H1 (cell line): Measurements from ENCODE around the gene PARD3. TPM values are rescaled to one million over a fixed set of nuclear protein-coding genes. Genes with fewer than 3 reads are reported as not detected.

Experiments used
- CTCF ChIA-PET: fragments of 300-600 bp; sonication (Branson Sonifier 250); formaldehyde crosslinking; loops from one replicate; lab custom pipeline; 2021; ENCODE audit not compliant: partially characterized antibody; lab: Charles Lee
- POLR2A ChIA-PET: fragments of 300-600 bp; sonication (Branson Sonifier 250); formaldehyde crosslinking; loops from one replicate; lab custom pipeline; 2021; ENCODE audit warnings: inconsistent platforms; ENCODE audit not compliant: partially characterized antibody; lab: Charles Lee
- DNase-seq, 2 experiments: peaks; one replicate each; pipeline versions ENCODE4 v3.0.0 to v3.0.0-alpha.2; 2010 to 2022; ENCODE audit warnings: low spot score in 2 of 2, low read depth in 1 of 2, mixed read lengths in 1 of 2
- FAIRE-seq: peaks from 2 replicates; lab custom pipeline; 2011; peaks lifted over from hg19 to GRCh38; lab: Jason Lieb, UNC
- H2AFZ ChIP-seq: 2 replicates; pipeline ENCODE4 v1.8.1; 2012; ENCODE audit warnings: low read length, inconsistent platforms
- H2AK5ac ChIP-seq: 2 replicates; pipeline ENCODE4 v1.6.1; 2013; ENCODE audit warnings: low read depth, low read length
- H2BK120ac ChIP-seq: replicated peaks from 2 replicates; pipeline ENCODE3; 2013; ENCODE audit warnings: low read depth, low read length, inconsistent platforms
- H2BK12ac ChIP-seq: 2 replicates; pipeline ENCODE4 v1.6.1; 2013; ENCODE audit warnings: low read depth, low read length
- H2BK15ac ChIP-seq: 2 replicates; pipeline ENCODE4 v1.6.1; 2013; ENCODE audit warnings: low read length
- H2BK20ac ChIP-seq: 2 replicates; pipeline ENCODE4 v1.6.1; 2013; ENCODE audit warnings: low read length
- H2BK5ac ChIP-seq: 2 replicates; pipeline ENCODE4 v1.6.1; 2013; ENCODE audit warnings: low read depth, low read length
- H3K14ac ChIP-seq: 2 replicates; pipeline ENCODE4 v1.6.1; 2013; ENCODE audit warnings: inconsistent platforms; ENCODE audit not compliant: insufficient read length
- H3K18ac ChIP-seq: 2 replicates; pipeline ENCODE4 v1.6.1; 2013; ENCODE audit warnings: low read length; ENCODE audit errors: extremely low read depth
- H3K23ac ChIP-seq: 2 replicates; pipeline ENCODE4 v1.6.1; 2013; ENCODE audit warnings: inconsistent platforms; ENCODE audit not compliant: insufficient read length
- H3K23me2 ChIP-seq: 2 replicates; pipeline ENCODE4 v1.6.1; 2013; ENCODE audit warnings: low read depth, low read length
- H3K27ac ChIP-seq: 2 replicates; pipeline ENCODE4 v1.6.1; 2011; ENCODE audit warnings: low read depth, low read length, inconsistent platforms
- H3K27me3 ChIP-seq, 4 experiments: replicated peaks in 1 of 4; 1 replicate in 1 of 4; 2 replicates in 3 of 4; pipeline versions ENCODE4 v1.6.1 to v1.8.1; 2011 to 2013; ENCODE audit warnings: low read length in 3 of 4, mild to moderate bottlenecking in 3 of 4, inconsistent platforms in 2 of 4, mixed read lengths in 2 of 4, moderate library complexity in 1 of 4; ENCODE audit not compliant: control insufficient read depth in 3 of 4, insufficient read depth in 3 of 4; ENCODE audit errors: extremely low read depth in 1 of 4
- H3K36me3 ChIP-seq, 4 experiments: 2 replicates each; pipeline versions ENCODE4 v1.6.1 to v1.8.1; 2011 to 2013; ENCODE audit warnings: mild to moderate bottlenecking in 4 of 4, low read length in 3 of 4, moderate library complexity in 2 of 4, control low read depth in 1 of 4, inconsistent platforms in 1 of 4; ENCODE audit not compliant: insufficient read depth in 4 of 4, control insufficient read depth in 2 of 4
- H3K4ac ChIP-seq: replicated peaks from 2 replicates; pipeline ENCODE3; 2013; ENCODE audit warnings: low read length, low read depth, mixed read lengths, inconsistent platforms; ENCODE audit not compliant: insufficient read length
- H3K4me1 ChIP-seq, 4 experiments: replicated peaks in 1 of 4; 1 replicate in 1 of 4; 2 replicates in 3 of 4; pipeline versions ENCODE4 v1.6.1 to v1.8.1; 2011 to 2013; ENCODE audit warnings: low read length in 3 of 4, inconsistent platforms in 2 of 4, mixed read lengths in 1 of 4; ENCODE audit not compliant: insufficient read depth in 4 of 4, control insufficient read depth in 3 of 4
- H3K4me2 ChIP-seq, 2 experiments: 2 replicates each; pipeline versions ENCODE4 v1.6.1 to v1.8.1; 2011 to 2013; ENCODE audit warnings: low read depth in 2 of 2, low read length in 2 of 2, control low read depth in 1 of 2, inconsistent platforms in 1 of 2, mild to moderate bottlenecking in 1 of 2; ENCODE audit not compliant: insufficient read depth in 1 of 2
- H3K4me3 ChIP-seq, 4 experiments: fragments of 200-600, 300-600 bp in 1 of 4; sonication (generic), shearing (Covaris generic), sonication (Bioruptor Twin) in 1 of 4; 2 replicates each; pipeline versions ENCODE4 v1.5.1 to v1.8.1; 2011 to 2016; ENCODE audit warnings: low read length in 4 of 4, low read depth in 3 of 4, control low read depth in 2 of 4, inconsistent platforms in 2 of 4, mild to moderate bottlenecking in 2 of 4, mixed read lengths in 1 of 4, moderate library complexity in 1 of 4; ENCODE audit not compliant: insufficient read depth in 2 of 4; ENCODE audit errors: extremely low read depth in 1 of 4
- H3K56ac ChIP-seq: replicated peaks from 2 replicates; pipeline ENCODE3; 2013; ENCODE audit warnings: low read depth, mild to moderate bottlenecking, mixed read lengths, low read length, inconsistent platforms; ENCODE audit not compliant: insufficient read length
- H3K79me1 ChIP-seq: 2 replicates; pipeline ENCODE4 v1.6.1; 2013; ENCODE audit warnings: low read depth, low read length, control low read depth
- H3K79me2 ChIP-seq, 2 experiments: 2 replicates each; pipeline versions ENCODE4 v1.6.1 to v1.8.1; 2012 to 2013; ENCODE audit warnings: low read length in 2 of 2, mild to moderate bottlenecking in 2 of 2, inconsistent platforms in 1 of 2; ENCODE audit not compliant: insufficient read depth in 2 of 2, control insufficient read depth in 1 of 2
- H3K9ac ChIP-seq, 4 experiments: replicated peaks in 1 of 4; 1 replicate in 1 of 4; 2 replicates in 3 of 4; pipeline versions ENCODE4 v1.6.1 to v1.8.1; 2011 to 2013; ENCODE audit warnings: low read depth in 3 of 4, low read length in 3 of 4, control low read depth in 2 of 4, mild to moderate bottlenecking in 2 of 4, moderate library complexity in 2 of 4, inconsistent platforms in 1 of 4; ENCODE audit errors: extremely low read depth in 1 of 4
- H3K9me3 ChIP-seq, 2 experiments: 2 replicates each; pipeline versions ENCODE4 v1.6.1 to v1.8.1; 2012 to 2013; ENCODE audit warnings: mild to moderate bottlenecking in 2 of 2, moderate library complexity in 2 of 2, control low read depth in 1 of 2, inconsistent platforms in 1 of 2, low read depth in 1 of 2, low read length in 1 of 2, mixed read lengths in 1 of 2; ENCODE audit not compliant: insufficient read depth in 2 of 2
- H4K20me1 ChIP-seq, 2 experiments: replicated peaks in 1 of 2; 2 replicates each; pipeline versions ENCODE3 to v1.8.1; 2011 to 2013; ENCODE audit warnings: inconsistent platforms in 2 of 2, low read length in 2 of 2, mild to moderate bottlenecking in 1 of 2; ENCODE audit not compliant: insufficient read depth in 2 of 2, control insufficient read depth in 1 of 2
- H4K5ac ChIP-seq: 2 replicates; pipeline ENCODE4 v1.6.1; 2013; ENCODE audit warnings: low read length, low read depth, mixed read lengths, inconsistent platforms; ENCODE audit not compliant: insufficient read length
- H4K8ac ChIP-seq: 2 replicates; pipeline ENCODE4 v1.8.0; 2013; ENCODE audit warnings: mild to moderate bottlenecking, moderate library complexity, low read length, inconsistent platforms; ENCODE audit not compliant: insufficient read depth; ENCODE audit errors: extremely low read depth
- H4K91ac ChIP-seq: replicated peaks from 2 replicates; pipeline ENCODE3; 2013; ENCODE audit warnings: low read length, mixed read lengths, inconsistent platforms; ENCODE audit not compliant: insufficient read length
- BRCA1 ChIP-seq: IDR thresholded peaks from 2 replicates; pipeline ENCODE4 v1.6.1; 2012; ENCODE audit warnings: low read depth, low read length, improper control_type of control experiment
- CHD2 ChIP-seq: IDR thresholded peaks from 2 replicates; pipeline ENCODE4 v1.6.1; 2012; ENCODE audit warnings: low read length, improper control_type of control experiment
- CREB1 ChIP-seq: IDR thresholded peaks from 2 replicates; pipeline ENCODE4 v1.6.1; 2012; ENCODE audit warnings: inconsistent platforms
- EZH2 ChIP-seq: fragments of 200-600 bp; sonication (generic); IDR thresholded peaks from 2 replicates; pipeline ENCODE4 v1.7.1; 2012; ENCODE audit warnings: low read depth, mild to moderate bottlenecking, moderate library complexity, low read length, inconsistent platforms; ENCODE audit not compliant: severe bottlenecking
- HDAC2 ChIP-seq, 2 experiments: fragments of 300-600 bp in 1 of 2; sonication (generic) in 1 of 2; IDR thresholded peaks; 2 replicates each; pipeline ENCODE4 v1.6.1; 2011 to 2012; ENCODE audit warnings: low read depth in 2 of 2, low read length in 2 of 2, mild to moderate bottlenecking in 2 of 2, moderate library complexity in 2 of 2, borderline replicate concordance in 1 of 2, inconsistent platforms in 1 of 2
- JUND ChIP-seq: IDR thresholded peaks from 2 replicates; pipeline ENCODE4 v1.6.1; 2011; ENCODE audit warnings: mild to moderate bottlenecking, improper control_type of control experiment, low read length
- KDM1A ChIP-seq: fragments of 200-600, 300-600 bp; sonication (generic); IDR thresholded peaks from 2 replicates; pipeline ENCODE4 v1.7.1; 2016; ENCODE audit warnings: mild to moderate bottlenecking, low read length, borderline replicate concordance
- MAFK ChIP-seq: IDR thresholded peaks from 2 replicates; pipeline ENCODE4 v1.6.1; 2012; ENCODE audit warnings: low read depth, mild to moderate bottlenecking, improper control_type of control experiment, low read length
- POLR2AphosphoS5 ChIP-seq: IDR thresholded peaks from 2 replicates; pipeline ENCODE4 v1.6.1; 2011; ENCODE audit warnings: low read depth, low read length
- RAD21 ChIP-seq, 2 experiments: IDR thresholded peaks in 1 of 2; conservative IDR thresholded peaks in 1 of 2; 2 replicates each; pipeline ENCODE4 v1.6.1; 2011; ENCODE audit warnings: low read depth in 2 of 2, low read length in 2 of 2, improper control_type of control experiment in 1 of 2, inconsistent platforms in 1 of 2, mild to moderate bottlenecking in 1 of 2, moderate library complexity in 1 of 2
- SIRT6 ChIP-seq: IDR thresholded peaks from one replicate; pipeline ENCODE4 v1.7.1; 2012; ENCODE audit warnings: low read length, inconsistent platforms
- YY1 ChIP-seq: IDR thresholded peaks from 2 replicates; pipeline ENCODE4 v1.6.1; 2011; ENCODE audit warnings: low read depth, mild to moderate bottlenecking, low read length
- polyA plus RNA-seq, 7 experiments: library from polyadenylated mRNA; depleted of rRNA in 3 of 7; stranded (reverse) in 5 of 7; unstranded in 2 of 7; fragments of >200 nt in 5 of 7; fragments of 200-250 nt in 2 of 7; gene quantifications; 1 replicate in 5 of 7; 2 replicates in 1 of 7; 4 replicates in 1 of 7; pipeline versions ENCODE4 v1.2.1 to v1.2.3, GENCODE V29; 2011 to 2013; ENCODE audit warnings: missing spikeins in 2 of 7, mixed read lengths in 2 of 7
- total RNA-seq: library from RNA; stranded (reverse); fragmentation: NEBNext Ultra II Directional; extraction: Animal tissue kit (Norgen Biotek cat#: 25700); gene quantifications from 2 replicates; pipeline ENCODE4 v1.2.1, GENCODE V29; 2021

PARD3 gene
- total and polyA plus RNA-seq, 2 of the 8 experiments (the other 6 are each of a cell fraction or from before 2014, with no cell fraction given) = 19.7 to 49.1 TPM

GRCh38 chr10:34076443-34076842 is 738.7 kb downstream of the PARD3 start:
- Histone ChIP-seq H3K56ac (no peak overlapping the region), H3K4me3 (no peak overlapping the region), H3K4me1 (no peaks in the 10 kb centered on the region), H2BK12ac (no peak overlapping the region), H2AFZ (no peak overlapping the region), H2BK120ac (no peak overlapping the region), H3K14ac (no peak overlapping the region), H3K9ac (no peak overlapping the region), H4K8ac (no peak overlapping the region), H3K36me3 (no peaks in the 10 kb centered on the region), H2BK15ac (no peak overlapping the region), H3K79me2 (no peaks in the 10 kb centered on the region), H3K27ac (no peak overlapping the region), H4K91ac (no peak overlapping the region), H4K5ac (no peak overlapping the region), H3K27me3 (no peaks in the 10 kb centered on the region; a peak in 1 of 7 replicates), H3K23me2 (no peaks in the 10 kb centered on the region), H2BK5ac (no peak overlapping the region), H3K4me2 (no peak overlapping the region), H4K20me1 (no peaks in the 10 kb centered on the region), H2BK20ac (no peak overlapping the region), H3K18ac (no peak overlapping the region), H2AK5ac (no peak overlapping the region), H3K23ac (no peak overlapping the region), H3K79me1 (no peaks in the 10 kb centered on the region), H3K4ac (no peak overlapping the region), H3K9me3 (peaks cover 0 to 2% of the 10 kb centered on the region in 2 experiments; a peak in 1 of 4 replicates)
- DNase-seq = no peak
- CTCF ChIA-PET = interaction anchor here (1.1 to 1.8 kb wide), 2 partner anchors 10 to 19 kb away, joined by 3 to 4 read pairs; no protein-coding TSS in a partner anchor
- TF ChIP-seq JUND = no peak
- TF ChIP-seq EZH2 = no peak
- no peak for TF ChIP-seq CHD2
- TF ChIP-seq KDM1A = no peak
- no peak for TF ChIP-seq HDAC2 (IDR thresholded peaks at IDR 0.05; ENCODE audit: borderline replicate concordance in 1 of 2, low read depth in 2 of 2, low read length in 2 of 2)
- no peak for TF ChIP-seq SIRT6
- no peak for TF ChIP-seq MAFK
- TF ChIP-seq BRCA1 = no peak
- no peak for TF ChIP-seq RAD21 (IDR thresholded peaks at IDR 0.05 in 1 of 2, conservative IDR thresholded peaks at IDR 0.05 in 1 of 2; ENCODE audit: low read depth in 2 of 2, low read length in 2 of 2)
- TF ChIP-seq CREB1 = no peak
- no peak for TF ChIP-seq YY1
- no peak for TF ChIP-seq POLR2AphosphoS5
- FAIRE-seq = no peak
- POLR2A ChIA-PET = no interaction called here
